Neural progenitor cell (in vitro differentiated cells): ENCODE measurements around the gene ZCCHC7. TPM values are rescaled to one million over a fixed set of nuclear protein-coding genes. Genes with fewer than 3 reads are reported as not detected.

Experiments
- DNase-seq: peaks from one replicate; pipeline ENCODE4 v3.0.0-alpha.2; 2016; ENCODE audit warnings: low spot score
- H2AFZ ChIP-seq: fragments of 200-600 bp; sonication (generic); replicated peaks from 2 replicates; pipeline ENCODE4 v1.6.1; 2016; ENCODE audit warnings: antibody characterized with exemption
- H3F3A ChIP-seq: fragments of 200-600 bp; sonication (generic); 2 replicates; pipeline ENCODE4 v1.6.1; 2016; ENCODE audit warnings: antibody characterized with exemption, low read depth
- H3K27ac ChIP-seq: fragments of 200-600 bp; sonication (generic); 2 replicates; pipeline ENCODE4 v1.5.1; 2016; ENCODE audit warnings: mild to moderate bottlenecking
- H3K27me3 ChIP-seq: fragments of 200-600 bp; sonication (generic); 2 replicates; pipeline ENCODE4 v1.6.1; 2016; ENCODE audit warnings: mild to moderate bottlenecking, moderate library complexity
- H3K36me3 ChIP-seq: fragments of 200-600 bp; sonication (generic); 2 replicates; pipeline ENCODE4 v1.5.1; 2016
- H3K4me1 ChIP-seq: fragments of 200-600 bp; sonication (generic); 2 replicates; pipeline ENCODE4 v1.6.1; 2016; ENCODE audit warnings: mixed run types
- H3K4me2 ChIP-seq: fragments of 200-600 bp; sonication (generic); 2 replicates; pipeline ENCODE4 v1.6.1; 2016
- H3K4me3 ChIP-seq: fragments of 200-600 bp; sonication (generic); 2 replicates; pipeline ENCODE4 v1.5.1; 2016
- H3K79me2 ChIP-seq: fragments of 200-600 bp; sonication (generic); 2 replicates; pipeline ENCODE4 v1.6.1; 2016; ENCODE audit warnings: low read depth
- H3K9ac ChIP-seq: fragments of 200-600 bp; sonication (generic); 2 replicates; pipeline ENCODE4 v1.6.1; 2016
- H3K9me3 ChIP-seq: fragments of 200-600 bp; sonication (generic); 2 replicates; pipeline ENCODE4 v1.5.1; 2016; ENCODE audit warnings: low read depth
- H4K20me1 ChIP-seq: fragments of 200-600 bp; sonication (generic); 2 replicates; pipeline ENCODE4 v1.6.1; 2016; ENCODE audit warnings: low read depth
- H3K27ac Mint-ChIP-seq: 3 replicates; pipeline ENCODE4 v1.8.0; 2021; ENCODE audit warnings: mixed read lengths
- H3K27me3 Mint-ChIP-seq: 2 replicates; pipeline ENCODE4 v1.8.0; 2022; ENCODE audit warnings: low read depth, mild to moderate bottlenecking, inconsistent platforms, moderate library complexity, mixed read lengths; ENCODE audit not compliant: insufficient read depth
- H3K36me3 Mint-ChIP-seq: 3 replicates; pipeline ENCODE4 v1.8.0; 2021; ENCODE audit warnings: mixed read lengths
- H3K4me1 Mint-ChIP-seq: 3 replicates; pipeline ENCODE4 v1.8.0; 2021; ENCODE audit warnings: mixed read lengths
- H3K4me3 Mint-ChIP-seq: 3 replicates; pipeline ENCODE4 v1.8.0; 2021; ENCODE audit warnings: mild to moderate bottlenecking, moderate library complexity, mixed read lengths
- H3K9me3 Mint-ChIP-seq: 3 replicates; pipeline ENCODE4 v1.8.0; 2020; ENCODE audit warnings: mixed read lengths
- EZH2 ChIP-seq: fragments of 200-600 bp; sonication (generic); IDR thresholded peaks from 2 replicates; pipeline ENCODE4 v1.6.1; 2017; ENCODE audit warnings: antibody characterized with exemption, mild to moderate bottlenecking, moderate library complexity
- EZH2phosphoT487 ChIP-seq: fragments of 200-600 bp; sonication (generic); IDR thresholded peaks from 2 replicates; pipeline ENCODE4 v1.6.1; 2017; ENCODE audit warnings: antibody characterized with exemption
- total RNA-seq: library from RNA; depleted of rRNA; stranded (reverse); fragments of >200 nt; gene quantifications from 2 replicates; pipeline ENCODE4 v1.2.3, GENCODE V29; 2015; ENCODE audit warnings: low replicate concordance
- TF ChIP-seq, protein P1 (sequence below): fragments of 200-600 bp; sonication (generic); IDR thresholded peaks from 2 replicates; pipeline ENCODE4 v1.5.1; 2017; ENCODE audit warnings: antibody characterized with exemption, mild to moderate bottlenecking

Gene ZCCHC7
- total RNA-seq, 1 donor from 2014 or later = 27.6 TPM

DNA sequence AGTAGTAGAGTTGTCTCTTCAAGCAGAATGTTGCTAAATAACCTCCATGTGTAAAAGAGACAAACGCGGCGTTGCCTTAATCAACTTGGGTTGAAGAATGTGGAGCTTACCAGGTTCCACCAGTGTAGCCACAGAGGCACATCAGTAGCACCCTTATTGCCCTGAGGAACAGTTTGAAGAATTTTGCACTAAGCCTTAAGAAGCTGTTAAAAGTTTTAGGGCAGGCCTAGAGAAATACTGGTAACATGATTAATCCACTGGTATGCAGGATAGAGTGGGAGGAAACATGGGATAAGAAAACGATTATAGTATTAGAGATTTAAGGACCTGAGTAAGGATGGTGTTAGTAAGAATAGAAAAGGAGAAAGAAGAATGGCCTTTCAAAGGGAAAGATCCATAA lies 100.6 kb downstream of the ZCCHC7 start:
- Mint-ChIP-seq H3K27me3 (no peaks in the 10 kb centered on the region), H3K9me3 (no peaks in the 10 kb centered on the region), H3K4me1 (peaks cover 1% of the 10 kb centered on the region), H3K4me3 (no peak overlapping the region), H3K36me3 (peaks cover 10% of the 10 kb centered on the region), H3K27ac (no peak overlapping the region)
- no peak for TF ChIP-seq EZH2phosphoT487
- TF ChIP-seq EZH2 = no peak
- TF ChIP-seq, protein P1, sequence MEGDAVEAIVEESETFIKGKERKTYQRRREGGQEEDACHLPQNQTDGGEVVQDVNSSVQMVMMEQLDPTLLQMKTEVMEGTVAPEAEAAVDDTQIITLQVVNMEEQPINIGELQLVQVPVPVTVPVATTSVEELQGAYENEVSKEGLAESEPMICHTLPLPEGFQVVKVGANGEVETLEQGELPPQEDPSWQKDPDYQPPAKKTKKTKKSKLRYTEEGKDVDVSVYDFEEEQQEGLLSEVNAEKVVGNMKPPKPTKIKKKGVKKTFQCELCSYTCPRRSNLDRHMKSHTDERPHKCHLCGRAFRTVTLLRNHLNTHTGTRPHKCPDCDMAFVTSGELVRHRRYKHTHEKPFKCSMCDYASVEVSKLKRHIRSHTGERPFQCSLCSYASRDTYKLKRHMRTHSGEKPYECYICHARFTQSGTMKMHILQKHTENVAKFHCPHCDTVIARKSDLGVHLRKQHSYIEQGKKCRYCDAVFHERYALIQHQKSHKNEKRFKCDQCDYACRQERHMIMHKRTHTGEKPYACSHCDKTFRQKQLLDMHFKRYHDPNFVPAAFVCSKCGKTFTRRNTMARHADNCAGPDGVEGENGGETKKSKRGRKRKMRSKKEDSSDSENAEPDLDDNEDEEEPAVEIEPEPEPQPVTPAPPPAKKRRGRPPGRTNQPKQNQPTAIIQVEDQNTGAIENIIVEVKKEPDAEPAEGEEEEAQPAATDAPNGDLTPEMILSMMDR = no peak
- Histone ChIP-seq H3K4me1 (peaks cover 2% of the 10 kb centered on the region), H2AFZ (no peak overlapping the region), H3K27ac (no peak overlapping the region), H3K4me3 (no peak overlapping the region), H3K79me2 (peaks cover 3% of the 10 kb centered on the region), H3K9ac (no peak overlapping the region), H3K9me3 (no peaks in the 10 kb centered on the region), H3K4me2 (no peak overlapping the region), H4K20me1 (no peaks in the 10 kb centered on the region), H3K36me3 (no peaks in the 10 kb centered on the region), H3F3A (no peaks in the 10 kb centered on the region), H3K27me3 (no peaks in the 10 kb centered on the region)
- DNase-seq = no peak

DNA sequence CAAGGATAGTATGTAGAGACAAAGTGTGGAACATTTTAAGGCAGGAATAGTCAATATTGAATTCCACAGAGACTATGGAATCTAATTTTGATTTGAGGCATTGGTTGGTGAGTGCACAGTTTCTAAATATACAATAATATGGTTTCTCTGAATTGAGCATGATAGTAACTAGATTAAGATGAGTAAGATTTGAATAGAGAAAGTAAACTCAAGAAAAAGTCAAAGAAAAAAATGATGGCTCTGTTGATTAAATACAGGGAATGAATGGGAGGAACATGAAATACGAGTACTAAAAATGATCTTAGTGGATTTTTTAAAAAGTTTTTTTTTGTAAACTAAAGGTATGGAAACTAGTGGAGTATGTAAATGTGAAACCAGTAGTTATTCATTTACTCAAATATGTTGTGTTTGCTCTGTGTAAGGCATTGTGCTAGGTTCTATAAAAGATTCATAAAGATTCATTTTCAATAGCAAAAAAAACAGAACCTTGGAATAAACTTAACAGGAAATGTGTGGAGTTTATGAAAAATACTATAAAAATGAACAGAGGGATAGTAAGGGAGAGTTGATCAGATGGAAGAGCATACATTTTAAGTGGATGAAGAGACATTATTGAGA lies 101.2 kb downstream of the ZCCHC7 start:
- Histone ChIP-seq H3K79me2 (no peaks in the 10 kb centered on the region), H3F3A (no peaks in the 10 kb centered on the region), H3K27ac (no peak overlapping the region), H2AFZ (no peak overlapping the region), H3K4me3 (no peak overlapping the region), H3K27me3 (no peaks in the 10 kb centered on the region), H3K4me2 (no peak overlapping the region), H4K20me1 (no peaks in the 10 kb centered on the region), H3K36me3 (no peaks in the 10 kb centered on the region), H3K9me3 (no peaks in the 10 kb centered on the region), H3K9ac (no peak overlapping the region), H3K4me1 (peaks cover 5% of the 10 kb centered on the region)
- Mint-ChIP-seq H3K4me3 (no peak overlapping the region), H3K27ac (no peak overlapping the region), H3K4me1 (no peaks in the 10 kb centered on the region), H3K9me3 (no peaks in the 10 kb centered on the region), H3K36me3 (peaks cover 10% of the 10 kb centered on the region), H3K27me3 (no peaks in the 10 kb centered on the region)
- no peak for DNase-seq
- TF ChIP-seq EZH2 (no peak), EZH2phosphoT487 (no peak)
- TF ChIP-seq, protein P1 = no peak

DNA sequence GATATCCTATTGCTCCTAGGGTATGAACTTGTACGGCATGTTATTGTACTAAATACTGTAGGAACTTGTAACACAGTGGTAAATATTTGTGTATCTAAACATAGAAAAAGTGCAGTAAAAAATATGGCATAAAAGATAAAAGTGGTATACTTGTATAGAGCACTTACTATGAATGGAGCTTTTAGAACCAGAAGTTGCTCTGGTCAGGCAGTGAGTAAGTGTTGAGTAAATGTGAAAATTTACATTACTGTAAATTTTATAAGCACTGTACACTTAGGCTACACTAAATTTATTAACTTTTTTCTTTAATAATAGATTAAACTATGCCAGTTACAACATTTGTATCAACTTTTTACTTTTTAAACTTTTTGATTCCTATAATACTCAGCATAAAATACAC lies 109.1 kb downstream of the ZCCHC7 start:
- no peaks in the 10 kb centered on the region for H4K20me1 ChIP-seq

More for the DNA sequence above, 109.1 kb downstream of the ZCCHC7 start:
- Histone ChIP-seq H3K9me3 (no peaks in the 10 kb centered on the region), H3F3A (peaks cover 6% of the 10 kb centered on the region), H3K4me1 (peaks cover 5% of the 10 kb centered on the region), H3K27me3 (no peaks in the 10 kb centered on the region), H3K9ac (no peak overlapping the region), H3K27ac (no peak overlapping the region), H3K79me2 (no peaks in the 10 kb centered on the region), H3K4me2 (no peak overlapping the region), H3K4me3 (no peak overlapping the region), H2AFZ (no peak overlapping the region), H3K36me3 (no peaks in the 10 kb centered on the region)
- H3K27ac Mint-ChIP-seq = no peak overlapping the region
- peaks cover 6% of the 10 kb centered on the region for H3K4me1 Mint-ChIP-seq
- H3K4me3 Mint-ChIP-seq = no peak overlapping the region
- no peak for DNase-seq
- TF ChIP-seq EZH2phosphoT487 = no peak
- TF ChIP-seq EZH2 = no peak
- TF ChIP-seq, protein P1 = no peak
- peaks cover 3% of the 10 kb centered on the region for H3K9me3 Mint-ChIP-seq
- peaks cover 13% of the 10 kb centered on the region for H3K36me3 Mint-ChIP-seq
- no peaks in the 10 kb centered on the region for H3K27me3 Mint-ChIP-seq
